Stimulated activated CD4-positive, alpha-beta T cell treated with anti-CD3 and anti-CD28 coated beads, Interleukin-4, amount 100 ng/mL, for 24 hours (primary cell): Measurements from ENCODE around the gene DMXL2.
"Not testable (repeated sequence)": the region's sequence is repeated elsewhere in the genome, so short reads cannot be mapped to it uniquely, and the experiment has no call there.

Experiments used
- DNase-seq: peaks from one replicate; pipeline ENCODE4 v3.0.0-alpha.2; 2020

DMXL2 gene

DNA sequence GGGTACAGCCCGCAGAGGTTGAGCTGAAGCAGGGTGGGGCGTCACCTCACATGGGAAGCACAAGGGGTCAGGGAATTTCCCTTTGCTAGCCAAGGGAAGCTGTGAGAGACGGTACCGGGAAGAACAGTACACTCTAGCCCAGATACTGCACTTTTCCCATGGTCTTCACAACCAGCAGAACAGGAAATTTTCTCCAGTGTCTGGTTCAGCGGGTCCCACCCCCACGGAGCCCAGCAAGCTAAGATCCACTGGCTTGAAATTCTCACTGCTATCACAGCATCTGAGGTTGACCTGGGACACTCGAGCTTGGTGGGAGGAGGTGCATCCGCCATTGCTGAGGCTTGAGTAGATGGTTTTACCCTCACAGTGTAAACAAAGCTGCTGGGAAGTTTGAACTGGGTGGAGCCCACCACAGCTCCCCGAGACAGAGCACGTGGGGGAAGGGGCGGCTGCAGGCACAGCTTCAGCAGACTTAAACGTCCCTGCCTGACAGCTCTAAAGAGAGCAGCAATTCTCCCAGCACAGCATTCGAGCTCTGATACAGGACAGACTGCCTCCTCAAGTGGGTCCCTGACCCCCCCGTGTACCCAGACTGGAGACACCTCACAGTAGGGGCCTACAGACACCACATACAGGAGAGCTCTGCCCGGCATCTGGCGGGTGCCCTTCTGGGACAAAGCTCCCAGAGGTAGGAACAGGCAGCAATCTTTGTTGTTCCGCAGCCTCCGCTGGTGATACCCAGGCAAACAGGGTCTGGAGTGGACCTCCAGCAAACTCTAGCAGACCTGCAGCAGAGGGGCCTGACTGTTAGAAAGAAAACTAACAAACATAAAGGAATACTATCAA, 53.4 kb downstream of the DMXL2 start:
- not testable (repeated sequence) for DNase-seq

DNA sequence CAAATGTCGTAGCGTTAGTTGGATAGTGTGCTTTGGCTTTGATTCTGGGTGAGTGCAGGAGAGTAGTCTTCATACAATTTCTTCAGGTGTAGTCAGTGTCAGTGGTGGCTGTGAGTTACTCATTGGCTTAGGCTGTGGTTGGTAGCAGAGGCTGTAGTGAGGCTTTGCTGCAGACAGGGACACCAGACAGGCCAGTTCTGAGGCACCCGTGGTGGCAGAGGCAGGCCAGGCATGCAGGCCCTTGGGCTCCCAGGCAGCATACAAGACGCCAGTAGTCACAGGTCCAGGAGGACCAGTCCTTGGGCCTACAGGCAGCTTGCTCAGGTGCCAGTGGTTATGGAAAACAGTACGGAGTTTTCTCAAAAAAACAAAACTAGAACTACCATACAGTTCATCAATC, 61.3 kb downstream of the DMXL2 start:
- no peak for DNase-seq

- no peak for DNase-seq
These were observed 63.7 kb downstream of the DMXL2 start for GRCh38 chr15:51558876-51559275.

- no peak for DNase-seq
These were observed 64.2 kb downstream of the DMXL2 start for GRCh38 chr15:51558411-51558810.

DNA sequence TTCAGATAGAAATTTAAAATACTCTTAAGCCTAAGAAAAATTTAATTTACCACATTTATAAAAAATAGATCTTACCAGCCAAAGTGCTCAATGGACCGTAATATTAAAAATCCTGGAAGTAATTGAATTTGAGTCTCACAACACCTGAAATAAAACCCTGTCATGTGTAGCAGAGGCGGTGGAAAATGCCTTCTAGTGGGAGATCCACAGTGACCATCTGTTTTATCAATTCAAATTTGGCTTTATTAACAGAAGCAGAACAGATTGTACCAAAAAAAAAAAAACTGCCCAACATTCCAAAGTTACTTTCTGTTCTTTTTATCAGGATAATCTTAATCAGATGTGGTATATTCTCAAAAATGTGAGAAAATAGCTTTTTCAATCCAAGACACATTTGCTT, 71.7 kb downstream of the DMXL2 start:
- no peak for DNase-seq

GRCh38 chr15:51547656-51548055, 74.9 kb downstream of the DMXL2 start:
- DNase-seq: no peak

- no peak for DNase-seq
These were observed 85.5 kb downstream of the DMXL2 start for GRCh38 chr15:51536965-51537574.

DNA sequence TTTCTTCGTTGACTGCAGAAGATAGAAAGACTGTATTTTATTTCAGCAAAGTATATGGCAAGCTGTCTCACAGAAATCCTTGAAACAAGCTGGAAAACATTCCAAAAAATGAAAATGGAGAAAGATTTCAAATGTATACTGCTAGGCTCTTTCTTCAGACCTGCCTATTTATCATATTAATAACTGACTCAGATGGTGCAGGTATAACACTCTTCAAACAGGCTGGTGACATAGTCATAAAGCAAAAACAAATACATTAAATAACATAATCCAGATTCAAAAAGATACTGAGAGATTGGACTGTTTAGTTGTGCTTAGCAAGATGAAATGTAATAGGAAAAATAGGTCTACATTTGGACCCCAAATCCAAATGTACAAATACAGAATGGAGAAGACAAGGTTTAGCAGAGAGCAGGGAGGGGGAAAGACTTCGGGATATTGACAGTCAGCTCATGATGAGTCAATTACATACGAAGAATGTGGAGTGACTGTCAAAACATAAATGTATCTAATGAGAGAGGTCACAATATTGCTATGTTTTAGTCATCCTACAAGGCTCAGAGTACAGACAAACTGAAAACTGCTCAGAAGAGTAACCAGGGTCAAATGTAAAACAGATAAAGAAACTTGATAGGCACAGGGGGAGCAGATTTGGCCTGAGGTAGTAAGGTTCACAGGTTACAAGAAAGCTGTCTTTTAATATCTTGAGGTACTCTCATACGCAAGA, 88.7 kb downstream of the DMXL2 start:
- DNase-seq: no peak

- no peak for DNase-seq
These were observed 95.6 kb downstream of the DMXL2 start for GRCh38 chr15:51526955-51527354.

DNA sequence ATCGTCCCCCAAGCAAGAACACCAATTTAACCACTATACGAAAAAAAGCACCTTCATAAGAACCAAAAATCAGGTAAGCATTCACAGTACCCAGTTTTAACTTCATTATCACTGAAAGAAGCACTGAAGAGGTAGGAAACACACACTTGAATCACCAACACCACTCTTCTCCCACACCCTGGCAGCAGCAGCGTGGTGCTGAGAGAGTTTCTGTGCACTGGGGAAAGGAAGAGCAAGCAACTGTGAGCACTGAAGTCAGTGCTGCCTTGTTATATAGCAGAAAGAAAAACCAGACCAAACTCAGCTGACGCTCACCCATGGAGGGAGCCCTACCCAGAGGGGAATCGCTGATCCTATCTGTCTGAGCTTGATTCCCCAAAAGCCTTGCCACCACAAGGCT, 98.2 kb downstream of the DMXL2 start:
- no peak for DNase-seq

- DNase-seq: no peak
These were observed 106.3 kb downstream of the DMXL2 start for GRCh38 chr15:51516291-51516690.

DNA sequence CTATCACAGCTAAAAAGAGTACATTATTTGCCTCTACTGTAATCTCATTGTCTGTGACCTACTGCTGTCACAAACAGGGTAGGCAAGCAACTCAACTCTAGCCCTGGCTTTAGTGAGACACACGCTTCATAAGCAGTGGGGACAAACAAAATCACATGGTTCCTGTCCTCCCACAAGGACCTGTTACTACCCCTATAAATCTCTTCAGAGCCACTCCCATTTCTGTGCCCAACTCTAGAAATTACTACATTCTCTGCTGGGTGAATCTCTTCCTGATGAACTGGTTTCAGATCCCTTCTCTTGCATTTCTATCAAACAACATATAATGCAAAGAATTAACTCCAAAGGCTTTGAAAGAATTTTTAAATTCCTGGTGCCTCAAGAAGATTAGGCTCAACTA, 117.3 kb downstream of the DMXL2 start:
- DNase-seq: no peak

DNA sequence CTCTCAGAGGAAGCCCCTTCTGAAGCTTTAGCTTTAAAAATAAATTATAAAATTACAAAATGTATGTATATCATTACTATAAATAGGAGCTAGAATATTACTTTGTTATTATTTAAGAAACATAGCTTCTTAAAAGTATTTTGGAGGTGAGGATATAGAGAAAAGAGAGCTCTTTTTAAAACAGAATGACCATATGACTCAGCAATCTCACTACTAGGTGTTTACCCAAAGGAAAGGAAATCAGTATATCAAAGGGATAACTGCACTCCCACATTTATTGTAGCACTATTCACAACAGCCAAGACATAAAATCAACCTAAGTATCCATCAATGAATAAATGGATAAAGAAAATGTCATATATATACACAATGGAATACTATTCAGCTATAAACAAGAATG, 119.6 kb downstream of the DMXL2 start:
- DNase-seq: no peak

GRCh38 chr15:51499379-51499976, 123.1 kb downstream of the DMXL2 start:
- no peak for DNase-seq

- DNase-seq: no peak
These were observed 124.8 kb downstream of the DMXL2 start for GRCh38 chr15:51497806-51498205.

DNA sequence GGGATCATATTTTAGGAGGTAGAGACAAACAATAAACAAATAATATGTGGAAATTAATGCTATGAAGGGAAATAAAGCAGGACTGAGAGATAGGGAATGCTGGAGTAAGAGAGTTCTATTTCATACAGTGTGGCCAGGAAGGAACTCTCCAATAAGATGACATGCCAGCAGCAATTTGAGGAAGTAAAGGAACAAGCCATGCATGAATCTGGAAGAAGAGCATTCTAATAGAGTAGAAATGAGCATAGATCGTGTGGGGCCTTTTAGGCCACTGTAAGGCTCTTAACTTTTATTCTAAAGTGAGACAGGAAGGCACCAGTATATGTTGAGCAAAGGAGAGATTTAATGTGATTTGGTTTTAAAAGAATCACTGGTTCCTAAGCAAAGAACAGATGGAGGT, 126.3 kb downstream of the DMXL2 start:
- no peak for DNase-seq

DNA sequence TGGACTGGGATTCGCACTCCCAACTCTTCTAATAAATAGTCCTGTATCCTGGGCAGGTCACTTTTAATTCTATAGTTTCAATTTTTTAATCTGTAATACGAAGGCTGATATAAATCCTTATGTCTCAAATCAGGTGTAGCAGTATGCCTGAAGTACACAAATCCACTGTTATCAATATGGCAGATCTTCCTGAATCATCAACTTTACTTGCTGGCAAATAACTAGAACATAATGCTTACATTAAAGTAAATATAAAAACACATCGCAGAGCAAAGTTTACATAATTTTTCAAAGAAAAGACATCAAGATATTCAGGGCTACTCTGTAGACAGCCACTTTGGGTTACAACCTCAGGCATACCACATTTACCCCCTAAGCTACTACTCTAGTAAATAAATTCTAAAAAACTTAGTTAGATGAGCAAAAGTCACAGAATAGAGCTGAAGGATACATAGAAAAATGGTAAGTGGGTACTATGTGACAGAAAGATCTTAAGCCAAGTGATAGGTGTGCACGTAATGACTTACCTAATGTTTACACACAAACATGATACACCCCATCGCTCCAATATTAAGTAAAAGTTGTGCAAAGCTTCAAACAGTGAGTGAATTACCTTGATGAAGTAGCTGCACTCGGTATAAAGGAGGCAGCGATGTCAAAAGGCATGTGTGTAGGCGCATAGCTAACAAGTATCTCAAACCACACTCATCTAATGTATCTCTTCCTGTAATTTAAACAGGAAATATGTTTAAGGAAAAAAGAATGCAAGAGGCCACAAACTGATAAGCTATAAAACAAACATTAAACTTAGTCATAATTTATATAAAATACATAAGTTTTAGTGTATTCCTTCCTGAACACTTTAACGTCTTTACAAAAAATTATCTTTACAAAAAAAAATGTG, 127.9 kb downstream of the DMXL2 start:
- DNase-seq: no peak

GRCh38 chr15:51493892-51494291, 128.7 kb downstream of the DMXL2 start:
- no peak for DNase-seq

- no peak for DNase-seq
These were observed 130.0 kb downstream of the DMXL2 start for GRCh38 chr15:51492528-51492927.

- no peak for DNase-seq
These were observed 130.6 kb downstream of the DMXL2 start for GRCh38 chr15:51491941-51492340.

GRCh38 chr15:51484781-51485180, 137.8 kb downstream of the DMXL2 start:
- DNase-seq: no peak

DNA sequence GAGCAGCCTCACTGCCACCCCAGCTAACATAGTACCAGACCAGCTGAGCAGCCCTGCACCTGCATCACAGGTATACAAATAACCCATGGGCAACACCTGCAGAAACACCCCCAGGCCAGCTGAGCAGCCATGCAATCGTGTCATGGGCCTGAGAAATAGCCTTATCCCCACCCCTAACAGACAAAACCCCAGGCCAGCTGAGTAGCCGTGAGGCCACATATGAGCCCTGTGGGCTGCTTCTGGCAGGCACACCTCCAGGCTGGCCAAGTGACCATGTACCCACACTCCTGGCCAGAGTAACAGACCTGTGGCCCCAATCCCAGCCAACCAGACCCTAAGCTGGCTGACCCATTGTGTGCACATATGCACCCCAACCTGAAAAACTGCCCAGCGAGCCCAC, 138.6 kb downstream of the DMXL2 start:
- DNase-seq: no peak

- no peak for DNase-seq
These were observed 139.1 kb downstream of the DMXL2 start for GRCh38 chr15:51483520-51483919.
